SIG-M5 treated with dmso at 0.1 percent for 504 hours (cell line): ENCODE data around the gene ARHGAP26.

Experiments used
- DNase-seq: peaks from one replicate; lab custom pipeline; 2025; ENCODE audit not compliant: unreplicated experiment; lab: John Stamatoyannopoulos, UW

Gene ARHGAP26

DNA sequence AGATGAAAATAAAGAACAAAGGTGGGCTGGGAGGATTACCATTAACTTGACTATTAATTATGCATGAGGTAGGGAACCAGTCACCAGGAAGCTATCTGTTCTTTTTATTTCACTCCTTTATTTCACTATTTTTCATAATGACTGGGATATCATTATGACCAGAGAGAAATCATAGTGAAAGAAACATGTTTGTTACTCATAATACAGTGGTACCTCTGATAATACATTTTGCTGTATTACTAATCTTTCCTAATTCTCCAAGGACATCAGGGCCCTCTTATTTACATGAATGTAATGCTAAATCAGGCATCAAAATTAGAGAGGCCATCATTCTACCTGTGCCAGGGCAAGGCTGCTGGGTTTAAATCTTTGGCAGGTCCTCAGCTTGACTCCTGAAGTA is 379.6 kb downstream of the ARHGAP26 start:
- DNase-seq = no peak

DNA sequence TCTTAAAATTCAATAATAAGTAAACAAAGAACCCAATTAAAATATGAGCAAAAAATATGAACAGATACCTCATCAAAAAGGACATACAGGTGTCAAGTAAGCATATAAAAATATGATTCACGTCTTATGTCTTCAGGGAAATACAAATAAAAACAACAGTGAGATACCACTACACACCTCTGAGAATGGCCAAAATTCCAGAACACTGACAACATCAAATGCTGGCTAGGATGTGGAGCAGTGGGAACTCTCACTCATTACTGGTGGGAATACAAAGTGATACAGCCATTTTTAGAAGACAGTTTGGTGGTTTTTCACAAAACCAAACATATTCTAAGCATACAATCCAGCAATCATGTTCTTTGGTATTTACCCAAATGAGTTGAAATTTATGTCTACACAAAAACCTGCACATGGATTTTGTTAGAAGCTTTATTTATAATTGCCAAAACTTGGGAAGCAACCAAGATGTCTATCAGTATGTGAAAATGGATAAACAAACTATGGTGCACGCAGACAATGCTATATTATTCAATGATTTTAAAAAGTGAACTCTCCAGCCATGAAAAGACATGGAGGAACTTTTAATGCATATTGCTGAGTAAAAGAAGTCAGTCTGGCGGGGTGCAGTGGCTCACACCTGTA is 381.0 kb downstream of the ARHGAP26 start:
- no peak for DNase-seq

DNA sequence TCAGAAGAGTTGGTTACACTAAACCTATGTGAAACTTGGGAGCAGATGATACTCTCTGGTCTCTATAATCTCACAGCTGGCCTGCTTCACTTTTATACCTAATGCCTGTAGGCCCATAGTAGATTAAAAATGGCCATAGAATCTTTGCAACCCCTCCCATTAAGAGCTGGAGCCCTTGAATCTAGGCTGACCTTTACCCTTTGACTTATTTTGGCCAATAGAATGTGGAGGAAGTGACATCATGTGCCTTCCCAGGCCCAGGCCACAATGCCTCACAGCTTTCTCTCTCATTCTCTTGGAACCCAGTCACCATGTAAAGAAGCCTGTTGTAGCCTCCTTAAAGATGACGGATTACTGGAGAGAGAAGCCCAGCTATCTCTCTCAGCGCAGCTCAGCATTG is 382.3 kb downstream of the ARHGAP26 start:
- no peak for DNase-seq

DNA sequence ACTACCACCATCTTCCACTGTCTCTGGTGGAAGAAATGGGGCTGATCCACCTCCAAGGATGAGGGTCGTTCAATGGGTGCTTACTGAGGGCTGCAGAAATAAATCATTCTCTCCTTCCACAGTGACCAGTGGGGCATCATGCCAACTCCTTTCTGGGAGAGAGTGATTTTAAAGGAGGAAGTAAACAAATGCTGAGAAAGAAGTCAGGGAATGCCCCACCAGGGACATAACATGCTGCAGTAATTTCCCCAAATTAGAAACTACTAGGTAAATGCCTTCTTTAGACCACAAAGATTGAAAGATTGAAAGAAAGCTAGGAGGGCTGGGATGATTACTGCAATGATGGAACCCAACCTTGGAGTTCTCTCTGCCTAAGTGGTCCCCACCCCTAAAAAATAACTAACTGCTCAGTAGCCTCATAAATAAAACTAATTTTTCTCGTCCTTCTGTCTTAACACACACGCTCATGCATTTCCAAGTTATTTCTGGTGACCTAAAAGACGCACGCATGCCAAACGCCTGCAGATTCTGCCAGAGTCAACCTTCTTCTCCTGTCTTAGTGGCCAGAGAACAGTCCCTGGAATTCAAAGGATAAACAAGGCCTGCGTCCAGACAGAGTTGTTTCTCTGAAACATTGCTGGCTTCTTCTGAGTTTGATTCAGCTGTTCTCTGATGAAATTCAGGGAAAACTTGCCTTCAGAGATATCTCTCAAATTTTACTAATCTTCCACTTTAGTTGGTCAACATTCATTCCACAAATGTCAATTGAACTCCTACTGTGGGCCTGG is 383.3 kb downstream of the ARHGAP26 start:
- DNase-seq = no peak

DNA sequence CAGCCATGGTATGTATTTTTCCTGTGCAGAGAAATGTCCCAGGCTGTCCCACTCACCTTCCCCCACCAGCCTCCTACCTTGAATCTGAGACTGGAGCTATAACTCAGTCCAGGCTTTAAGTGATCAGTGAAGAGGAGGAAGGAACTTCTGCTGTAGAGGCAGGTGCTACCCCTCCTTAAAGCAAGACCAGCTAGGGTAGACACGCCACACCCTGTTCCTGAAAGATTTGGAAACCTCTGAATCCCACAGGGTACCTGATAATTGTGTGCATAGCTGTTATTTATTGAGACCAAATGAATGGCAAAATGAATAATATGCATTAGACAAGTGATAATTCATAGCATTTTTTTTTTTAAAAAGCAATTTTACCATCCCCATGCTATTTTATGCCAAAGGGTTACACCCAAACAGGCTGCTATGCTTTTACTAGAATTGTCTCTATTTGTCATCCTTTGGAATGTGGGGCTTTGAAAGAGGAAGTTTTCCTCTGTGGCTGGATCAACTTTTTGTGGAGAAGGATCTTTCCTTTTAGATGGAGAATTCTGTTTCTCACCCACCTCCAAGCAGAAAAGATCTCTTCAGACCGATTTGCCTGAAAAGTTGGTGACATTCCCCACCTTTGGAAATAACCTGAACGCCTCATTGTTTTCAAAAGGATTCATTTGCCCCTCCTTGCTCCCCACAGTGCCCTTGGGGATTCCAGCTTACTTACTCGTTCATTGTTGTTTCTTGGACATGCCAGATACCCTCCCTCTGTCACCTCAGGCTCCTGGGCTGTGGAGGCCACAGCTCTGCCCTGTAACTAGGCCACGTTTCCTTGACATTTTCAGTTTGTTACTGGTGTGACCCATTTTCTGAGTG is 384.6 kb downstream of the ARHGAP26 start:
- DNase-seq = no peak

DNA sequence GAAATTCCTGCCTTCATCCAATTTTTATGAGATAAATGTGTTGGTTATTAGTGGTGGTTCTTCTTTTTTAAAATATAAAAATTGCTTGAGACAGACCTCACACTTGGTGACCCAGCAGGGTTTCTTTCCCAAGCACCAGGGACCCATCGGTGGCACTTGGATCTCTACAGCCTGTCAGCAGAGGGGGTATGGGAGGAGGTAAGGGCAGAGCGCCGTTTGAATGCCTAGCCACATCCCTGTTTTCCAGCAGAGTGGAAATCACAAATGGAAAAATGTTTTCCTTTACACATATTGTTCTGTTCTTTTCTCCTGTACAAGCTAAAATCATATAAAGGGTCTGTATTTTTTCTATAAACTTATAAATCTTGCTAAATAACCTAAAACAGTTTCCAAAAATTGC is 385.3 kb downstream of the ARHGAP26 start:
- no peak for DNase-seq

DNA sequence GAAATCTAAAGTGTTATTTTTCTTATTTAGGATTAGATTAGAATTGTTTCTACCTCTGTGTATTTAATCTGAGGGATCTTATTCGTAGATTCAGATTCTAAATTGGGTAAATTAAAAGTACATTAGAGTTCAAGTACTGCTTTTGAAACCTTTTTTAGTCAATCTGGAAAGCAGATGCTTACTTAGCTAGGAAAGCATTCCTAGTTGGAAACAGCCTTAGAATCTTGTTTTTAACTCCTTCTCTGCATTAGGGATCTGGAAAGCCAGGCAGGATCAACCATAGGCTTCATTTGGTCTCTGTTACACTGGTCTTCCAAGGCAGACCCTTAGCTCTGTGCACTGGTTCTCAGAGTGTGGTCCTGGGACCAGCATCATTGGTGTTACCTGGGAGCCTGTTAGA is 385.9 kb downstream of the ARHGAP26 start:
- DNase-seq = no peak

DNA sequence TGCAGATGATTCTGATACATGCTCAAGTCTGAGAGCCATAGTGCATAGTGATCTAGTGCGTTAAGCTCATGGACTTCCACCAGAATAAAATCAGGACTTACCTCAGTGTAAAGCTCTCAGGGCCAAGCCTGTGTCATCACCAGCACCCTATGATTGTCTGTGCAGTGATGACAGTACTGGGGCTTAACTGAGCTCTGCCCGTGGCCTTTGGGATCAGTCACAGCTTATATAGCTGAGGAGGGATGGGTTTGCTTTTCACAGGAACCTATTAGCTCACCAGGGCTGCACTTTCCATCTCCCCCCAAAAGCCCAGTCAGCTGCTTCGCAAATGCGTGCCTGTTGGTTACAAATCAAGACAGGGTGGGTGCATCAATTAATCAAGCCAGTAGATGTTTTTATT is 386.4 kb downstream of the ARHGAP26 start:
- DNase-seq = no peak

DNA sequence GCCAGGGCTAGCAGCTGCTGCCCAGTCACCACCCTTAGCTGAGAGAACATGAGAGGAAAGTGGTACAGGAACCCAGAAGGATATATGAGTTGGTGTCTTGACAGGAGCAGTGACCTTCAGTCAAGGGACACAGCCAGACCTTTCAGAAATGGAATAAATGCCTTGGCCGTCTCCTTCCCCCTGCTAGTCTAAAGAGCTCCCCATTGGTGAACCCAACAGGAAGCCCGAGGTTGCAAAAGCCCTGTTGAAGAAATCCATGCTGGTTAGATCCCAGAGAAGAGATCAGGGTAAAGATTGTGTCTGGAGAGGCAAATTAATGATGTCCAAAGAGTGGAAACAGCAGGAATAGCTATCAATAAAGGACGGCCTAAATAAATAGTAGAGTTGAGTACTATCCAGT is 388.9 kb downstream of the ARHGAP26 start:
- no peak for DNase-seq

DNA sequence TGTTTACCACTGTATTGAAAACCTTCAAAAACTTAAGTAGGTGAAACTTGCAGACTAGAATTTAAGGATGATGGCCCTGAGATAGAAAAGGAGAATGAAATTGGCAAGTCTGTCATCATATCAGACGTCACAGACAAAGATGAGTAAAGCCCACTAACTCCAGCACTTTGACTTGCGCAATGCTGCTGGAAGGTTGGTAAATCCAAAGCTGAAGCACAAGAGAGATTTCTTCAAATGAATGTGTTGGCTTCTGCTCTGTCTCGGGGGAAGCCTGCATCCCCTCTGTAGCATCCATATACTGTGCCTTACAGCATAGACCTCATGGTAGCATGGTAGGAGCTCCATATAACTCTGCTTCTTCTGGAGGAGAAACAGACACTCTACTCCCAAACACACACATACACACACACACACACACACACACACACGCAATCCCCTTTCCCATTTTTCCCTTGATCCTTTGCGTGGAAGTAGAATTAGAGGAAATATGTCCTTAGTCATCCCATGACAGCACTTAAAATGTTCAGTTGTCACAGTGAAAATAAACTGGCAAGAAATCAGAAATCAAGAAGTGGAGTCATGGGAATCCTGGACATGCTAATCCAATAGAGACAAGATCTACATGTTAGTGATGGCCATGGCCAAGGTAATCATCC is 391.8 kb downstream of the ARHGAP26 start:
- peak; percentile 85 for DNase-seq

DNA sequence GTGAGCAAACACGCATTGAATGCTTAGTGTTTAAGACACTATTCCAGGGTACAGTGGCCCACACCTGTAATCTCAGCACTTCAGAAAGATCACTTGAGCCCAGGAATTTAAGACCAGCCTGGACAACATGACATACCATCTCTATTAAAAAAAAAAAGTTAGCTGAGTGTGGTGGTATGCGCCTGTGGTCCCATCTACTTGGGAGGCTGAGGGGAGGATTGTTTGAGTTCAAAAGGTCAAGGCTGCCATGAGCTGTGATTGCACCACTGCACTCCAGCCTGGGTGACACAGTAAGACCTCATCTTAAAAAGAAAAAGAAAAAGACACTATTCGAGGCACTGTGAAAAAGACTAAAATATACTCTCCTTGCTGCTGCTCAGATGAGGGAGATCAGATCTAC is 392.6 kb downstream of the ARHGAP26 start:
- DNase-seq = no peak

DNA sequence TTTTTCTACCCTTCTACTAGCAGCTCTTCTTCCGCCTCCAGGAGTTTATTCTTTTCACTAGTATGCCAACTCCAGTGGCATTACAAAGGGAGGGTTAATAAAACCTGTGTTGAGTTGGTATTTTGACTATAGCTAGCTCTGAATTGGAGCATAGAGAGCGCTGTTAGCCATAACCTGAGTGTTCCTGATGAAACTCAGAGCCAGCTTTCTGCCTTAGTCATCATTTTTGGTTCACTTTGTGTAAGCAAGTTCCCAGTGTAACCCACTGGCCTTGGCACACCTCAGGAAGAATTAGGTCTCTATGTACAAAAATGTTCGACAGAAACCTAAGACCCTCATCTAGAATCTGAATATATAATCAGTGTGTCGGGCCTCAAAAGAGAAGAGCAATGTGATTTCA is 394.4 kb downstream of the ARHGAP26 start:
- no peak for DNase-seq

DNA sequence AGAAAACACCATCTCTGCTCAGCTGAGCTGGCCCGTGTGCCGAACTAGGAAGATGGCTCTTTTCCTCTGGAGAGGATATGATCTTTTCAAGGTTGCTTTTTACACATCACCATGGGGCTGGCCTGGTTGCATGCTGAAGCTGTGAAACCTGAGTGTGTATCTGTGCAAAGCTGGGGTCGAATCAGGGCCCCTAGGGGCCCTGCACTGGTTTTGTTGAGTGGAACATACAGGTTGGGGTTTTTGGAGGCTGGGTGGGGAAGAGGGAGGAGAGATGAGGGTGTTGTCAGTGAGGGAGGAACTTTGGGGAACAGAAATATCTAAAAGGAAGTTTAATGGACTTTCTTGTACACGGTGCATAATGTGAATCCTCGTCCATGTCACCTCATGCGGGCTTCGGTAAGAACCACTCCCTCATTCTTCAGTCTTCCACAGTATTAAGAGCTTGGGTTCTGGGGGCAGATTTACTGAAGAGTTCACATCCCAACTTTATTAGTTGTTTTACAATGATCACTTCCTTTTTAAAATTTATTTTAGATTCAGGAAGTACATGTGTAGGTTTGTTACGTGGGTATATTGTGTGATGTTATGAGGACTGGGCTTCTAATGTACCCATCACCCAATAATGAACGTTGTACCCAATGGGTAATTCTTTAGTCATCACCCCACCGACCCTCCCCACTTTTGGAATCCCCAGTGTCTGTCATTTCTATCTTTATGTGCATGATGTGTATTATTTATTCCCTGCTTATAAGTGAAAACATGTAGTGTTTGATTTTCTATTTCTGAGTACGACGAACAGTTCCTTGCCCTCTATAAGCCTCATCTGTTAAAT is 395.1 kb downstream of the ARHGAP26 start:
- DNase-seq = peak; percentile 53

DNA sequence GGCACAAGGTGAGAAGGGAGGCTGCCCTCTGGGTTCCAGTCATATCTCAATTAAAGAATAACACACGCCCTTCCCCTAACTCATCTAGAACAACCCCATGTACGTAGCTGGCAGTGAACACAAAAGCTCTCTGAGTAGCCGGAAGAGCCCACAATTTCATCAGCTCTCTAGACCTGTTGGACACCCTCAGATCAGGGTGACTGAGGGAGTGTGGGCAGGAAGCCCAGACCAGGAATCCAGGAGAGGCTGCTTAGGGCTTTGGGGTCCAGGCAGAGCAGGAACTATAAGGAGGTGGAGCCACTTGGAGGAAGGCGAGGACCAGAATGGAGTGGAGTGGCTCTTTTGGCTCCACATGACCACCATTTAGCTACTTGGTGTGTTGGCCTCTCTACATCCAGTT is 395.9 kb downstream of the ARHGAP26 start:
- no peak for DNase-seq

DNA sequence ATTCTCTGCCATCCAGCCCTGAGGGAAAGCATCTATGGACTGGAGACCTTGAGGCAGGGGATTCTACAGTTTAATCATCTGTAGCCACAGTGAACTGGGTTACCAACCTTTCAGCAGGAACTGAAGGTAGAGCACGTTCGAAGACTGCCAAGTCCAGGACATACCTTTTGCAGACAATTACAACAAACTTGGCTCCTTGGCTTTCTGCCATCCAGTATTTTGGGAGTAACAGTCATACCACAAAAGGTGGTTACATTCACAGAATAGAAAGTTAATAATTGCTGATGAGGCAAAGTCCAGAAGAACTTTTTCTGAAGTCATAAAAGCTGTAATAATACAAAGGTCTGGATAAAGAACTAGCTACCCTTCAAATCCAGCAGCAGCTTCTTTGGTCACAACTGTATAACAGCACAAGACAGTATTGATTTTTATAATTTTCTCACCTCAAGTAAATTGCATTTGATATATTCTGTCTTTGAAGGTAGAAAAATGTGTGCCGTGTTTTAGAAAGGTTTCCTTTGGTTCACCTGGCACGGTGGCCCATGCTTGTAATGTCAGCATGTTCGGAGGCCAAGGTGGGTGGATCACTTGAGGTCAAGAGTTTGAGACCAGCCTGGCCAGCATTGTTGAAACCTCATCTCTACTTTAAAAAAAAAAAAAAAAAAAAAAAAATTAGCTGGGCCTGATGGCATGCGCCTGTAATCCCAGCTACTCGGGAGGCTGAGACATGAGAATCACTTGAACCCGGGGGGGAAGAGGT is 396.7 kb downstream of the ARHGAP26 start:
- DNase-seq = no peak

DNA sequence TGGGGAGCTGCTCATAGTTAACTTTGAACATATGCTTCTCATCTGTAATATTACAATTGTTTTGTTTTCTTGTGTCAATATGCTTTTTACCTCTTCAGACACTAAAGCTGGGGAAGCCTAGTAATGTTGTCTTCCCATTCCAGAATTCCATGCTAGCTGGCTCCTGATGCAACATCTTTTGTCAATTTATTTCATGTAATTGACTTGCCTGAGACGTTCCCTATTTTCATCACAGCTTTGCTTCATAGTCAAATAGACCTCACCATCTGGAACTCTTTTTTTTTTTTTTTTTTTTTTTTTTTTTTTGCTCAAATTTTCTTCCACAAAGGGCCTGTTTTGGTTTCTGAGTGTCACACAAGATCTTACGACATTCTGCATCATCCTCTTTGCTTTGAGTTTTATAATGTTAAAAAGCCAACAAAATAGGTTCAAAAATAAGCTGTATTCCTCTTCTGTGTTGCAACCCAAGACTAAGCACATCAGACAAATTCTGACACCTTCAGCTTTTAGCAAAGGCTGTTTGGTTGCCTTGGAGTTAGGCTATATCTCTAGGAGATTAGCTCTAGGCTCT is 398.1 kb downstream of the ARHGAP26 start:
- DNase-seq = peak; percentile 29

DNA sequence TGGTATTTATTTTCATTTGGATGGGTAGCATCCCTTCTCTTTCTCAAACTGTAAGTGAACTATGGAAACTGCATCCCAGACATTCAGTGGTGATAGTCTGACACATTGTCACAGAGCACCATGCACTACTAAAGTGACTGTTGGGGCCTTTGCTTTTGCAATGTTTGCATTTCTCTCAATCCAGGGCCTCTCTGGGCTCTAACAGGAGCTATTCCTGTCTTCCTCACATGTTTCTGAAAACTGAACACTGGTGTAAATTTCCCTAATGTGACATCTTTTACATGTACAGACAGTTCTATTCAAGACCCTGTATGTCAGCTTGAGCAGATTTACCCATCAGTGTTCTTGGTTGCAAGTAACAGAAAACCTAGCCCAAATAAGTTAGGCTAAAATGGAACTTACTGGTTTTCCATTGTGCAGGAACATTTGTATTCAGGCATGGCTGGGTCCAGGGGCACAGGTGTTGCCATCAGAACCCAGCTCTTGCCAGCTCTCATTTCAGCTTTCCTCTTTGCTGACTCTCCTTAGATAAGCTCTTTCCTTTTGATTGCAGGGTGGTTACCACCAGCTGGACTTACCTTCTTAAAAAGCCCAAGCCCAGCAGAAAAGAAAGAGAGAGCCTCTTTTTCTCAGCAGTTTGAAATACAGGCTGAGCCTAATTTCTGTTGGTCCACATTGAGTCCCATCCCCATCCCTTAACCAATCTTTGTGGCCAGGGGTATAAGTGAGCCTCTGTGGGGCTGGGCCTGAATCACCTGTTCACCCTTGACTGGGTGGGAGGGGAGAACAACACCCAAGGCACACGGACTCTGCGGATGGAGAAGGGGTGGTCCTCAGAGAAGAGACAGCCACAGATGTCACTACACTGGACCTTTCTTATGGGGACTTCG is 399.0 kb downstream of the ARHGAP26 start:
- no peak for DNase-seq

DNA sequence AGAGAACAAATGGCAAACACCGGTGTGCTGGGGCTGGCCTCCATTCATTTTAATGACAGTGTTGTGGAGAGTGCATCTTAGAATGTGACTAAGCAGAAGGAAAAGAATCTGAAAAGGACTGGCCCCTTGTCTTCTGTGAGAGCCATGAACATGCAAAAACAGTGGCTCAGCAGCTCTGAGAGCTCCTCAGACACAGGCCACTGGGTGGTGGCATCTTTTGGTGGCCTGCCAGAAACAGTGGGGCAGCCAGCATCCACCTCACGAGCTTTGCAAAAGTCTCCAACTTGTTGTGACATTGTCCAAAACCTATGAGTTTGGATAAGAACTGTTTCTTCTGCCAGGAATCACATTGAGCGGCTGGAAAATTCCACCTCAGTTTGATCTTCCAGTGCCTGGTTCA is 399.9 kb downstream of the ARHGAP26 start:
- no peak for DNase-seq
